Calu3 (cell line): ENCODE results near the gene PACSIN3. TPM values are rescaled to one million over a fixed set of nuclear protein-coding genes. Genes with fewer than 3 reads are reported as not detected.
"Not testable (repeated sequence)": the region's sequence is repeated elsewhere in the genome, so short reads cannot be mapped to it uniquely, and the experiment has no call there.

Experiments
- BruUV-seq: library from RNA; stranded (reverse); fragments of 400-500 nt; replicated peaks from 2 replicates; lab custom pipeline; 2021; lab: Mats Ljungman, UMichigan
- CTCF ChIA-PET: fragments of 300-600 bp; sonication (Branson Sonifier 250); formaldehyde crosslinking; loops from one replicate; lab custom pipeline; 2022; ENCODE audit warnings: antibody characterized with exemption; lab: Charles Lee
- DNase-seq: peaks from one replicate; pipeline ENCODE4 v3.0.0; 2022
- H3K27ac Mint-ChIP-seq: one replicate; pipeline ENCODE4 v1.8.0; 2022; ENCODE audit warnings: mixed read lengths; ENCODE audit not compliant: unreplicated experiment
- H3K27me3 Mint-ChIP-seq: one replicate; pipeline ENCODE4 v1.8.0; 2022; ENCODE audit warnings: mixed read lengths; ENCODE audit not compliant: unreplicated experiment
- H3K36me3 Mint-ChIP-seq: one replicate; pipeline ENCODE4 v1.8.0; 2022; ENCODE audit warnings: mild to moderate bottlenecking, moderate library complexity, mixed read lengths; ENCODE audit not compliant: insufficient read depth, unreplicated experiment
- H3K4me1 Mint-ChIP-seq: one replicate; pipeline ENCODE4 v1.8.0; 2022; ENCODE audit warnings: mild to moderate bottlenecking, low read depth, mixed read lengths; ENCODE audit not compliant: unreplicated experiment
- H3K4me3 Mint-ChIP-seq: one replicate; pipeline ENCODE4 v1.8.0; 2022; ENCODE audit warnings: mild to moderate bottlenecking, low read depth, moderate library complexity, mixed read lengths; ENCODE audit not compliant: unreplicated experiment
- H3K9me3 Mint-ChIP-seq: one replicate; pipeline ENCODE4 v1.8.0; 2022; ENCODE audit warnings: low read depth, mixed read lengths; ENCODE audit not compliant: unreplicated experiment
- CTCF ChIP-seq: fragments of 200-600 bp; IDR thresholded peaks from one replicate; pipeline ENCODE4 v1.8.0; 2022; ENCODE audit warnings: antibody characterized with exemption; ENCODE audit not compliant: unreplicated experiment
- intact Hi-C: fragments of 100-400 bp; cut with micrococcal nuclease; formaldehyde crosslinking; loops from one replicate; pipeline ENCODE4 v1.10.0; 2022; ENCODE audit not compliant: unreplicated experiment
- total RNA-seq: library from RNA; stranded (reverse); gene quantifications from 2 replicates; pipeline ENCODE4 v1.2.3, GENCODE V29; 2022

The PACSIN3 gene
- total RNA-seq, 1 experiment from 2014 or later, result 26.5 TPM

- no peaks in the 10 kb centered on the region for H3K4me1 Mint-ChIP-seq
- no peak for TF ChIP-seq CTCF
- BruUV-seq, result no TSS peak
- H3K9me3 Mint-ChIP-seq, result no peaks in the 10 kb centered on the region
- intact Hi-C loops, result no loop called here
- no peaks in the 10 kb centered on the region for H3K36me3 Mint-ChIP-seq
- CTCF ChIA-PET, result interaction anchor here (0.6 to 1.3 kb wide), 3 partner anchors 9 to 69 kb away, joined by 3 to 4 read pairs (median 4); no protein-coding TSS in a partner anchor
- no peak overlapping the region for H3K4me3 Mint-ChIP-seq
- no peak for DNase-seq
- peaks cover 13% of the 10 kb centered on the region for H3K27me3 Mint-ChIP-seq
- H3K27ac Mint-ChIP-seq, result no peak overlapping the region
These were observed 18.4 kb upstream of the PACSIN3 start for GRCh38 chr11:47204637-47204989.

GRCh38 chr11:47202576-47202975 lies 16.3 kb upstream of the PACSIN3 start:
- intact Hi-C loops, result no loop called here
- H3K4me3 Mint-ChIP-seq, result no peak overlapping the region
- H3K27me3 Mint-ChIP-seq, result peaks cover 19% of the 10 kb centered on the region
- no peaks in the 10 kb centered on the region for H3K9me3 Mint-ChIP-seq
- no peak for TF ChIP-seq CTCF
- DNase-seq, result no peak
- CTCF ChIA-PET, result interaction anchor here (0.8 kb wide), 1 partner anchor 14 kb away, joined by 3 read pairs; no protein-coding TSS in a partner anchor
- H3K4me1 Mint-ChIP-seq, result no peaks in the 10 kb centered on the region
- no peak overlapping the region for H3K27ac Mint-ChIP-seq
- no TSS peak for BruUV-seq
- no peaks in the 10 kb centered on the region for H3K36me3 Mint-ChIP-seq

- Mint-ChIP-seq H3K36me3 (no peaks in the 10 kb centered on the region), H3K4me3 (no peak overlapping the region), H3K27me3 (peaks cover 12% of the 10 kb centered on the region), H3K27ac (no peak overlapping the region), H3K9me3 (no peaks in the 10 kb centered on the region), H3K4me1 (no peaks in the 10 kb centered on the region)
- no TSS peak for BruUV-seq
- TF ChIP-seq CTCF, result no peak
- CTCF ChIA-PET, result interaction anchor here (0.6 kb wide), 1 partner anchor 38 kb away, joined by 4 read pairs; no protein-coding TSS in a partner anchor
- no peak for DNase-seq
- intact Hi-C loops, result no loop called here
These were observed 14.8 kb upstream of the PACSIN3 start for GRCh38 chr11:47201015-47201414.

- BruUV-seq, DNase-seq, H3K27ac Mint-ChIP-seq, CTCF ChIA-PET, H3K4me3 Mint-ChIP-seq, intact Hi-C loops, H3K9me3 Mint-ChIP-seq, H3K36me3 Mint-ChIP-seq: not testable (repeated sequence)
- peaks cover 13% of the 10 kb centered on the region for H3K4me1 Mint-ChIP-seq
- H3K27me3 Mint-ChIP-seq, result peaks cover 12% of the 10 kb centered on the region
These were observed 11.9 kb upstream of the PACSIN3 start for GRCh38 chr11:47198161-47198560.

- intact Hi-C loops, result no loop called here
- no peak for TF ChIP-seq CTCF
- Mint-ChIP-seq H3K4me1 (peaks cover 21% of the 10 kb centered on the region), H3K27me3 (no peaks in the 10 kb centered on the region), H3K4me3 (no peak overlapping the region), H3K36me3 (peaks cover 5% of the 10 kb centered on the region), H3K27ac (no peak overlapping the region), H3K9me3 (no peaks in the 10 kb centered on the region)
- no peak for DNase-seq
- BruUV-seq, result no TSS peak
- CTCF ChIA-PET, result no interaction called here
These were observed 5.9 kb upstream of the PACSIN3 start for GRCh38 chr11:47192111-47192510.

- CTCF ChIA-PET, BruUV-seq, H3K27me3 Mint-ChIP-seq, DNase-seq, H3K4me3 Mint-ChIP-seq, H3K9me3 Mint-ChIP-seq, H3K27ac Mint-ChIP-seq: not testable (repeated sequence)
- H3K4me1 Mint-ChIP-seq, result peaks cover 22% of the 10 kb centered on the region
- intact Hi-C loops, result loop anchor here (2.0 kb wide), 1 partner anchor 36 kb away; no protein-coding TSS in a partner anchor
- peaks cover 15% of the 10 kb centered on the region for H3K36me3 Mint-ChIP-seq
These were observed 4.9 kb upstream of the PACSIN3 start for GRCh38 chr11:47191137-47191536.
